ENCODE data around the gene MYOT.

The MYOT gene

DNA sequence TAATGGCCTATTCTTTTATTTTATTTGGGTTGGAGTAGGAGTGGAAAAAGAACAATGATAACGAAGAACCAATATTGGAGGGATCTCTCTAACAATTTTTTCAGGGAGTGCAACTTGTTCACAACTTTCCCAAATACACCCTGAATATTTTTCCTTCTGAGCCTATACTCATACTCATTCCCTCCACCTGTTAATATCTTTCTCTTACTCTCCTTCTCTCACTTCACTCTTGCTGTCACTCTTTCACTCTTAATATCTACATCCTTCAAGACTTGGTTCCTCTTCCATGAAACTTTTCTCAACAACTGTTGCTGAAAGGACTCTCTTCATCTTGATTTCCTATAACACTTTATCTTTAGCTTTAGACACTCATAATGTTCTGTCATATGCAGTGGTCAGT is 39.0 kb upstream of the MYOT start:
- H3K4me3 ChIP-seq (replicated peaks; ENCODE audit: low read depth, low read length) = no peak overlapping the region
- no peak for DNase-seq (ENCODE audit: extremely low read depth, low read depth)
- TF ChIP-seq, protein P1, sequence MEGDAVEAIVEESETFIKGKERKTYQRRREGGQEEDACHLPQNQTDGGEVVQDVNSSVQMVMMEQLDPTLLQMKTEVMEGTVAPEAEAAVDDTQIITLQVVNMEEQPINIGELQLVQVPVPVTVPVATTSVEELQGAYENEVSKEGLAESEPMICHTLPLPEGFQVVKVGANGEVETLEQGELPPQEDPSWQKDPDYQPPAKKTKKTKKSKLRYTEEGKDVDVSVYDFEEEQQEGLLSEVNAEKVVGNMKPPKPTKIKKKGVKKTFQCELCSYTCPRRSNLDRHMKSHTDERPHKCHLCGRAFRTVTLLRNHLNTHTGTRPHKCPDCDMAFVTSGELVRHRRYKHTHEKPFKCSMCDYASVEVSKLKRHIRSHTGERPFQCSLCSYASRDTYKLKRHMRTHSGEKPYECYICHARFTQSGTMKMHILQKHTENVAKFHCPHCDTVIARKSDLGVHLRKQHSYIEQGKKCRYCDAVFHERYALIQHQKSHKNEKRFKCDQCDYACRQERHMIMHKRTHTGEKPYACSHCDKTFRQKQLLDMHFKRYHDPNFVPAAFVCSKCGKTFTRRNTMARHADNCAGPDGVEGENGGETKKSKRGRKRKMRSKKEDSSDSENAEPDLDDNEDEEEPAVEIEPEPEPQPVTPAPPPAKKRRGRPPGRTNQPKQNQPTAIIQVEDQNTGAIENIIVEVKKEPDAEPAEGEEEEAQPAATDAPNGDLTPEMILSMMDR (IDR thresholded peaks at IDR 0.05; ENCODE audit: low read depth, low read length, missing control alignments) = no peak

DNA sequence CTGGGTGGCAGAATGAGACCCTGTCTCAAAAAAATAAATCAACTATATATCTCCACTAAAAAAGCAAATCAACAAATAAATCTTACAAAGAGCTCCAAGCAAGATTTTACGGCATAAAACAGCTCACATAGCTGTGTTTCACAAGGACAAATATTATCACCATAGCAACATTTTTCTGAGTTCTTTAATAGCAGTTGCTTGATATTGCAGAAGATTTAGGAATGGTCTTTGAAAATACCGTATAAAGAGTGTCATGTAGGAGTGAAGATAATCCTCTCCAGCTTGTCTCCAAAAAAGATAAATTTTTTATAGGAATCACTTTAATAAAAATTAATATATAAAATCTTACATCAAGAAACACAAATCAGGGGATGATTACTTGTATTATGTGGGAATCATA is 36.6 kb upstream of the MYOT start:
- no peak overlapping the region for H3K4me3 ChIP-seq (replicated peaks; ENCODE audit: low read depth, low read length)
- TF ChIP-seq, protein P1 (IDR thresholded peaks at IDR 0.05; ENCODE audit: low read depth, low read length, missing control alignments) = no peak
- DNase-seq (ENCODE audit: extremely low read depth, low read depth) = no peak

DNA sequence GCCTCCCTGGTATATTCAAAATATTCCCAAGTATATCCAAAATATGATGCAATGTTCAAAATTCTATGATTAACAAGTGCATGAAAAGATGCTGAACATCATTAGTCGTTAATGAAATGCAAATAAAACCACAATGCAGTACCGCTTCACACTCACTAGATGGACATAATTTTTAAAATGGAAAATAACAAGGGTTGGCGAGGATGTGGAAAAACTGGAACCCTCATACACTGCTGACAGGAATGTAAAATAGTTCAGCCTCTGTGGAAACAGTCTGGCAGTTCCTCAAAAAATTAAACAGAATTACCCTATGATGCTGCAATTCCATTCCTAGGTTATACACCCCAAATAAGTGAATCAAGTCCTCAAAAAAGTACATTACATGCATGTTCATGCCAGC is 36.1 kb upstream of the MYOT start:
- TF ChIP-seq, protein P1 (IDR thresholded peaks at IDR 0.05; ENCODE audit: low read depth, low read length, missing control alignments) = no peak
- H3K4me3 ChIP-seq (replicated peaks; ENCODE audit: low read depth, low read length) = no peak overlapping the region
- DNase-seq (ENCODE audit: extremely low read depth, low read depth) = no peak

DNA sequence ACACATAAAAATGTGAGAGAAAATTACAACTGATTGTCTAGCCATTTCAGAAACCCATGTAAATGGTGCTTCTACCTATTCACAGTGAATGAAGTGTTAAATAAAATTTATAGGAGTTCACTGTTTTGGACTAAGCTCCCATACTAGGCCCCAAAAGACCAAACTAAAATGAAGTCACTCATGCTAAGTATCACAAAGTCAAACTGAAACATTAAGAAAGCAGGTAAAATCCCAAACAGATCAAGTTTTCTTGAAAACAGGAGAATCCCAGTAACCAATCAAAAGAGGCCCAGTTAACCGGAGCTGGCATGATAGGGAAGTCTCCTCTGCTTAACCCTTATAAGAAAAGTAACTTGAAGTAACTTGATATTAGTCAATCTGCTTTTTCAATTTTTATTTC is 35.2 kb upstream of the MYOT start:
- no peak for DNase-seq (ENCODE audit: extremely low read depth, low read depth)
- H3K4me3 ChIP-seq (replicated peaks; ENCODE audit: low read depth, low read length) = no peak overlapping the region
- TF ChIP-seq, protein P1 (IDR thresholded peaks at IDR 0.05; ENCODE audit: low read depth, low read length, missing control alignments) = no peak

DNA sequence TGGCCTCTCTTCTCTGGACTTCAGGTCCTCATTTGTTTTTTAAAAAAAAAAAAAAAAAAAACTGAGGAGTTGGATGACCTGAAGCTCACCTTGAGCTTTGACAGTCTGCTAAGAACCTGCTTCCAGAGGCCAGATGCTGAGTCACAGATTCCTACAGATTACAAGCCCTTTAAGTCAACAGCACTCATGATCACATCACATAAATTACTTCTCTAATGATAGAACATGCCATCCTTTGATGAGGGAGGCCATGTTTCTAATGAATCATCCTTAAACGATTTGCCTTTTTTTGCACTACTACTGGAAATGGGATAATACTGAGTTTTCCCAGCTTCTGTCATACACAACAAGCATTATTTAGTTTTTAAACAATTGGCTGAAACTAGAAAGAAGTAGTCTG is 34.2 kb upstream of the MYOT start:
- TF ChIP-seq, protein P1 (IDR thresholded peaks at IDR 0.05; ENCODE audit: low read depth, low read length, missing control alignments) = no peak
- H3K4me3 ChIP-seq (replicated peaks; ENCODE audit: low read depth, low read length) = no peak overlapping the region
- DNase-seq (ENCODE audit: extremely low read depth, low read depth) = peak; percentile 15

DNA sequence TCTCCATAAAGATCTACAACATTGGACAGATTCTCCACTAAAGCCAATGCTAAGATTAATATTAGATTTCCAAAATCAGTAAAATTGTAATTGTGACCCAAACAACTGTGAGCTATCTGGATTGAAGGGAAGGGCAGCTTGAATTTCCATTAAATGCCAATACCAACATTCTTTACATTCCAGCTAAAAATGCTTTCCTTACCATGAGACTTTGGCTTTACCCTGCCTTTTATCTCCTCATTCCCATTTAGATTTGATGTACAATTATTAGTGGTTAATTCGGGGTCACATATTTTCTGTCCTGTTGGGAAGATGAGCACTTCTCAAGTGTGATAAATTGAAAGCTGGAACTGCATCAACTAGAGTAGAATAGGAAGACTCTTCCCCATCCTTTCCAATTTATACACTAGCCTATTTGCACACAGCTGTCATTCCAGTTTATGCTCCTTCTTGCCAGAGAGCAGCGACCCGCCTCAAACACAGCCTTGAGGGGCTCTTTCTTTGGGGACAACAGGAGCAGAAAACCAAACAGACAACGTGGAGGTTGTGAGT is 33.1 kb upstream of the MYOT start:
- TF ChIP-seq, protein P1 (IDR thresholded peaks at IDR 0.05; ENCODE audit: low read depth, low read length, missing control alignments) = no peak
- no peak for DNase-seq (ENCODE audit: extremely low read depth, low read depth)
- H3K4me3 ChIP-seq (replicated peaks; ENCODE audit: low read depth, low read length) = no peak overlapping the region

DNA sequence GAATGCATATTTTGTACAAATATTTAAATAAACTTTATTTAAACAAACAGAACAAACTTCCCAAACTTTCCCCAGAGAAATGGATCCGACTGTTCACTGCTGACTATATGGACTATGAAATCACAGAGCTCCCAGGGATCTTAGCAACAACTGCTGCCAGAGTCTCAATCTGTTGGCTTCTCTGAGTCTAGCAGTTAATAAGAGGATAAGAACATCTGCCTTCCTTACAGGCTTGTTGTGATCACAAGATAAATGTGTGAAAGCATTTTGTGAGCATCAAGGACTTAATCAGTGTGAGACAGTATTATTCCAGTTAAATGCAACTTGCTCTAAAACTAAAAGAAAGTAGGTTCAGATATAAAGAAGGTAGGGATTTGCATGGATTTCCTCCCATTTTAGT is 31.4 kb upstream of the MYOT start:
- no peak for DNase-seq (ENCODE audit: extremely low read depth, low read depth)
- no peak overlapping the region for H3K4me3 ChIP-seq (replicated peaks; ENCODE audit: low read depth, low read length)
- TF ChIP-seq, protein P1 (IDR thresholded peaks at IDR 0.05; ENCODE audit: low read depth, low read length, missing control alignments) = no peak

All from HFF-Myc (cell line).